BJ (cell line): ENCODE data around the gene GH2. TPM values are rescaled to one million over a fixed set of nuclear protein-coding genes. Genes with fewer than 3 reads are reported as not detected.

Source experiments
- CTCF ChIA-PET: fragments of 350-600 bp; formaldehyde crosslinking; extraction: SDS; loops from one replicate; lab custom pipeline; 2021; ENCODE audit warnings: antibody characterized with exemption, inconsistent platforms; lab: Yijun Ruan, JAX
- POLR2A ChIA-PET: fragments of 300-600 bp; sonication (Branson Sonifier 250); formaldehyde crosslinking; extraction: SDS; loops from one replicate; lab custom pipeline; 2021; ENCODE audit warnings: antibody characterized with exemption; lab: Charles Lee
- DNase-seq: peaks from one replicate; pipeline ENCODE4 v3.0.0-alpha.2; 2011; ENCODE audit warnings: low read depth
- H3K27me3 ChIP-seq: 2 replicates; pipeline ENCODE4 v1.6.0; 2011; ENCODE audit warnings: low read length; ENCODE audit not compliant: control insufficient read depth, insufficient read depth
- H3K36me3 ChIP-seq: 2 replicates; pipeline ENCODE4 v1.5.1; 2011; ENCODE audit warnings: low read length; ENCODE audit not compliant: control insufficient read depth, insufficient read depth
- H3K4me3 ChIP-seq: 2 replicates; pipeline ENCODE4 v1.5.1; 2011; ENCODE audit warnings: low read depth, mild to moderate bottlenecking, control low read depth, low read length
- polyA plus RNA-seq: library from polyadenylated mRNA; depleted of rRNA; stranded (reverse); fragments of >200 nt; gene quantifications from 2 replicates; pipeline ENCODE4 v1.2.3, GENCODE V29; 2011; rRNA removed
- small RNA-seq: library from RNA; depleted of rRNA; stranded (forward); fragments of <200 nt; gene quantifications from one replicate; pipeline ENCODE3, GENCODE V24; 2012; ENCODE audit warnings: low replicate concordance, low read depth; ENCODE audit not compliant: insufficient read length
- TF ChIP-seq, protein P1 (sequence below): IDR thresholded peaks from 2 replicates; pipeline ENCODE4 v1.5.1; 2011; ENCODE audit warnings: low read depth, mild to moderate bottlenecking, control low read depth, inconsistent platforms, low read length, moderate library complexity; ENCODE audit not compliant: insufficient read depth

GH2 gene
- polyA plus RNA-seq, 1 experiment, result not detected

GRCh38 chr17:63832455-63832854 is 49.3 kb downstream of the GH2 start:
- Histone ChIP-seq H3K4me3 (no peak overlapping the region), H3K27me3 (no peaks in the 10 kb centered on the region), H3K36me3 (peaks cover 57% of the 10 kb centered on the region)
- ChIA-PET CTCF (no interaction called here), POLR2A (no interaction called here)
- TF ChIP-seq, protein P1, sequence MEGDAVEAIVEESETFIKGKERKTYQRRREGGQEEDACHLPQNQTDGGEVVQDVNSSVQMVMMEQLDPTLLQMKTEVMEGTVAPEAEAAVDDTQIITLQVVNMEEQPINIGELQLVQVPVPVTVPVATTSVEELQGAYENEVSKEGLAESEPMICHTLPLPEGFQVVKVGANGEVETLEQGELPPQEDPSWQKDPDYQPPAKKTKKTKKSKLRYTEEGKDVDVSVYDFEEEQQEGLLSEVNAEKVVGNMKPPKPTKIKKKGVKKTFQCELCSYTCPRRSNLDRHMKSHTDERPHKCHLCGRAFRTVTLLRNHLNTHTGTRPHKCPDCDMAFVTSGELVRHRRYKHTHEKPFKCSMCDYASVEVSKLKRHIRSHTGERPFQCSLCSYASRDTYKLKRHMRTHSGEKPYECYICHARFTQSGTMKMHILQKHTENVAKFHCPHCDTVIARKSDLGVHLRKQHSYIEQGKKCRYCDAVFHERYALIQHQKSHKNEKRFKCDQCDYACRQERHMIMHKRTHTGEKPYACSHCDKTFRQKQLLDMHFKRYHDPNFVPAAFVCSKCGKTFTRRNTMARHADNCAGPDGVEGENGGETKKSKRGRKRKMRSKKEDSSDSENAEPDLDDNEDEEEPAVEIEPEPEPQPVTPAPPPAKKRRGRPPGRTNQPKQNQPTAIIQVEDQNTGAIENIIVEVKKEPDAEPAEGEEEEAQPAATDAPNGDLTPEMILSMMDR, result no peak
- DNase-seq, result no peak

DNA sequence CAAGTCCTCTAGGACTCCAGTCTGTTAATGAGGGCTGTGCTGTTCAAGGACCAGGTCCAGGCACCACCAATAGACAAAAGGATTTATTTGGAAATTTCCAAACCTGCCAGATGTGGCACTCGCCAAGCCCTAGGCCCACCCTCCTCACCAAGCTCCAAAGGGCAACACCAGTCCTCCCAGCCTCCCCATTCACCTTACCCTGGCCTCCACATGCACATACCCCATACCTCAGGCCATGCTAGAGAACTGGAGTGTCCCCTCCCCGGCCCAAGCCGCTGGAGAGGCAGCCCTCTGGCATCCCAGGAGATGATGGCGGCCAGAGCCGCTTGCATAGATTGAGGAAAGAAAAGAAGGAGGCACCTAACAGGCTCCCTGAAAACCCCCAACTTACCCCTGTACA is 49.7 kb downstream of the GH2 start:
- POLR2A ChIA-PET, result no interaction called here
- CTCF ChIA-PET, result no interaction called here
- peaks cover 57% of the 10 kb centered on the region for H3K36me3 ChIP-seq

DNA sequence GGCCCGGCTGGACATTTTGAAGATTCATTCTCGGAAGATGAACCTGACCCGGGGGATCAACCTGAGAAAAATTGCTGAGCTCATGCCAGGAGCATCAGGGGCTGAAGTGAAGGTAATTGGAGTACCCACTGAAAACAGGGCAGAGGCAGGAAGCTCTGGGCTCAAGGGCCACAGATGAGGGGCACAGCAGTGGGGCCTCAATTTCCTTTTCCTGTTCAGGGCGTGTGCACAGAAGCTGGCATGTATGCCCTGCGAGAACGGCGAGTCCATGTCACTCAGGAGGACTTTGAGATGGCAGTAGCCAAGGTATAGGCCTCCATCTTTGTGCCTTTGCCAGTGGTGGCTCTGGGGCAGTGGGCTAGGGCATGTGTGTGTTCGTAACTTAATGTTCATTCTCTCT is 50.2 kb downstream of the GH2 start:
- H3K4me3 ChIP-seq, result no peak overlapping the region
- TF ChIP-seq, protein P1, result no peak
- ChIA-PET CTCF (no interaction called here), POLR2A (no interaction called here)
- H3K36me3 ChIP-seq, result peaks cover 57% of the 10 kb centered on the region
- no peaks in the 10 kb centered on the region for H3K27me3 ChIP-seq
- no peak for DNase-seq

More for the DNA sequence above, 49.7 kb downstream of the GH2 start:
- Histone ChIP-seq H3K27me3 (no peaks in the 10 kb centered on the region), H3K4me3 (no peak overlapping the region)
- TF ChIP-seq, protein P1, result no peak
- no peak for DNase-seq

- ChIA-PET CTCF (interaction anchor here (1.9 kb wide), 1 partner anchor 8 kb away, joined by 8 read pairs; no protein-coding TSS in a partner anchor), POLR2A (no interaction called here)
- Histone ChIP-seq H3K4me3 (no peak overlapping the region), H3K27me3 (no peaks in the 10 kb centered on the region), H3K36me3 (peaks cover 56% of the 10 kb centered on the region)
- TF ChIP-seq, protein P1, result no peak
- DNase-seq, result no peak
These were observed 50.7 kb downstream of the GH2 start for GRCh38 chr17:63830904-63831491.

- H3K27me3 ChIP-seq, result no peaks in the 10 kb centered on the region
- ChIA-PET CTCF (interaction anchor here (1.9 to 2.8 kb wide), 2 partner anchors 8 to 56 kb away, joined by 8 to 9 read pairs; partner anchors contain the start of genes CCDC47 and DDX42), POLR2A (no interaction called here)
- no peak for DNase-seq
- H3K4me3 ChIP-seq, result no peak overlapping the region
- peaks cover 55% of the 10 kb centered on the region for H3K36me3 ChIP-seq
- TF ChIP-seq, protein P1, result no peak
These were observed 51.5 kb downstream of the GH2 start for GRCh38 chr17:63830278-63830677.

Small RNA genes lying within 50 kb of the gene (small RNA-seq; reads per million reads assigned to genes)
- not detected for gene AC040958.1
- gene AC127029.1, result not detected
- not detected for gene GH1

Other genes with a start within 250 kb of the GH2 start
- 7.9 and 13.8 TPM in 2 replicates for gene LIMD2, start 181.8 kb downstream of the GH2 start, polyA plus RNA-seq
- 21.0 and 30.9 TPM in 2 replicates for gene STRADA, start 140.1 kb downstream of the GH2 start, polyA plus RNA-seq
- gene CCDC47, start 108.3 kb downstream of the GH2 start, polyA plus RNA-seq, result 31.4 and 55.3 TPM in 2 replicates
- 56.3 and 99.3 TPM in 2 replicates for gene DDX42, start 107.8 kb downstream of the GH2 start, polyA plus RNA-seq
- 149 and 151 TPM in 2 replicates for gene PSMC5, start 54.5 kb downstream of the GH2 start, polyA plus RNA-seq
- 36.3 and 42.1 TPM in 2 replicates for gene FTSJ3, start 54.3 kb downstream of the GH2 start, polyA plus RNA-seq
- 57.6 and 80.0 TPM in 2 replicates for gene SMARCD2, start 39.3 kb downstream of the GH2 start, polyA plus RNA-seq
- not detected in 2 replicates for gene CSH2, start 8.3 kb downstream of the GH2 start, polyA plus RNA-seq
- gene CSH1, start 14.6 kb upstream of the GH2 start, polyA plus RNA-seq, result not detected in 2 replicates
- not detected in 2 replicates for gene CSHL1, start 29.3 kb upstream of the GH2 start, polyA plus RNA-seq
- gene GH1, start 36.9 kb upstream of the GH2 start, polyA plus RNA-seq, result not detected in 2 replicates
- gene CD79B, start 50.4 kb upstream of the GH2 start, polyA plus RNA-seq, result 0.36 and 0.58 TPM in 2 replicates
- 0.06 TPM in 1 of 2 replicates, not detected in the other for gene SCN4A, start 91.0 kb upstream of the GH2 start, polyA plus RNA-seq
- gene PRR29, start 116.4 kb upstream of the GH2 start, polyA plus RNA-seq, result 0.10 and 0.21 TPM in 2 replicates
- gene ICAM2, start 138.7 kb upstream of the GH2 start, polyA plus RNA-seq, result 0.91 and 1.6 TPM in 2 replicates
- 8.5 and 8.6 TPM in 2 replicates for gene ERN1, start 248.2 kb upstream of the GH2 start, polyA plus RNA-seq